A673 (cell line): ENCODE results near the gene TBR1.

Experiments used
- EZH2 ChIP-seq: fragments of 200-600 bp; sonication (generic); IDR thresholded peaks from 2 replicates; pipeline ENCODE4 v1.6.1; 2017; ENCODE audit warnings: borderline replicate concordance, low read depth, mild to moderate bottlenecking, mixed read lengths, antibody characterized with exemption, low read length; ENCODE audit not compliant: poor library complexity, severe bottlenecking
- TF ChIP-seq, protein P1 (sequence below): fragments of 300-800, 200-600 bp; sonication (generic); conservative IDR thresholded peaks from 2 replicates; pipeline ENCODE4 v1.5.1; 2017; ENCODE audit warnings: low read depth, mild to moderate bottlenecking, antibody characterized with exemption, low read length, moderate library complexity, mixed read lengths

GRCh38 chr2:161432107-161432506, 16.0 kb downstream of the TBR1 start:
- TF ChIP-seq, protein P1, sequence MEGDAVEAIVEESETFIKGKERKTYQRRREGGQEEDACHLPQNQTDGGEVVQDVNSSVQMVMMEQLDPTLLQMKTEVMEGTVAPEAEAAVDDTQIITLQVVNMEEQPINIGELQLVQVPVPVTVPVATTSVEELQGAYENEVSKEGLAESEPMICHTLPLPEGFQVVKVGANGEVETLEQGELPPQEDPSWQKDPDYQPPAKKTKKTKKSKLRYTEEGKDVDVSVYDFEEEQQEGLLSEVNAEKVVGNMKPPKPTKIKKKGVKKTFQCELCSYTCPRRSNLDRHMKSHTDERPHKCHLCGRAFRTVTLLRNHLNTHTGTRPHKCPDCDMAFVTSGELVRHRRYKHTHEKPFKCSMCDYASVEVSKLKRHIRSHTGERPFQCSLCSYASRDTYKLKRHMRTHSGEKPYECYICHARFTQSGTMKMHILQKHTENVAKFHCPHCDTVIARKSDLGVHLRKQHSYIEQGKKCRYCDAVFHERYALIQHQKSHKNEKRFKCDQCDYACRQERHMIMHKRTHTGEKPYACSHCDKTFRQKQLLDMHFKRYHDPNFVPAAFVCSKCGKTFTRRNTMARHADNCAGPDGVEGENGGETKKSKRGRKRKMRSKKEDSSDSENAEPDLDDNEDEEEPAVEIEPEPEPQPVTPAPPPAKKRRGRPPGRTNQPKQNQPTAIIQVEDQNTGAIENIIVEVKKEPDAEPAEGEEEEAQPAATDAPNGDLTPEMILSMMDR = no peak
- no peak for TF ChIP-seq EZH2
